Raji (cell line): ENCODE data around the gene MVB12A.

Experiments used
- POLR2A ChIP-seq: IDR thresholded peaks from 2 replicates; pipeline ENCODE4 v1.6.1; 2011; ENCODE audit warnings: low read depth, low read length, control low read depth; ENCODE audit not compliant: insufficient read depth

The MVB12A gene

GRCh38 chr19:17470068-17470841, 50.4 kb downstream of the MVB12A start, which contains the start of gene SLC27A1:
Gene SLC27A1, plus strand, starts transcription at chr19:17470524. Its CDS starts 17 bp downstream, at chr19:17470541.
- no peak; the same call in 1 of the 2 replicates for TF ChIP-seq POLR2A

- TF ChIP-seq POLR2A = no peak
Measured at GRCh38 chr19:17471410-17472125, 51.7 kb downstream of the MVB12A start.

GRCh38 chr19:17473041-17473440, 53.2 kb downstream of the MVB12A start:
- TF ChIP-seq POLR2A = no peak
